Activated CD4-positive, alpha-beta T cell treated with anti-CD3 and anti-CD28 coated beads for 36 hours (primary cell): ENCODE measurements around the gene TRDN. TPM values are rescaled to one million over a fixed set of nuclear protein-coding genes. Genes with fewer than 3 reads are reported as not detected.

Experiments used
- ATAC-seq: fragments of 200-7000 bp; cut with Tn5 transposase; one replicate; pipeline ENCODE4 v1.10.0; 2021; ENCODE audit warnings: mild to moderate bottlenecking, moderate library complexity
- CTCF ChIA-PET: fragments of 350-600 bp; sonication (Branson Sonifier 250); formaldehyde crosslinking; loops from one replicate; lab custom pipeline; 2021; ENCODE audit warnings: antibody characterized with exemption; lab: Charles Lee
- POLR2A ChIA-PET: fragments of 350-600 bp; sonication (Branson Sonifier 250); formaldehyde crosslinking; loops from one replicate; lab custom pipeline; 2021; ENCODE audit warnings: antibody characterized with exemption, inconsistent platforms; lab: Charles Lee
- DNase-seq: peaks from one replicate; pipeline ENCODE4 v3.0.0-alpha.2; 2020
- H3K27ac Mint-ChIP-seq: one replicate; pipeline ENCODE4 v1.8.0; 2021; ENCODE audit warnings: mixed read lengths
- H3K27me3 Mint-ChIP-seq: one replicate; pipeline ENCODE4 v1.8.0; 2021; ENCODE audit warnings: mixed read lengths
- H3K36me3 Mint-ChIP-seq: one replicate; pipeline ENCODE4 v1.8.0; 2021; ENCODE audit warnings: low read depth, mixed read lengths
- H3K4me1 Mint-ChIP-seq: one replicate; pipeline ENCODE4 v1.8.0; 2021; ENCODE audit warnings: mixed read lengths
- H3K4me3 Mint-ChIP-seq: one replicate; pipeline ENCODE4 v1.8.0; 2021; ENCODE audit warnings: mild to moderate bottlenecking, moderate library complexity, mixed read lengths
- H3K9me3 Mint-ChIP-seq: one replicate; pipeline ENCODE4 v1.8.0; 2021; ENCODE audit warnings: low read depth, mixed read lengths
- intact Hi-C, 2 experiments: fragments of 100-400 bp; cut with DNase I in 1 of 2; cut with micrococcal nuclease in 1 of 2; formaldehyde crosslinking; loops; one replicate each; pipeline versions ENCODE4 v1.14.2 to v1.15.1; 2022 to 2024; cut with DNase I, micrococcal nuclease
- total RNA-seq, 2 experiments: library from RNA; stranded (reverse); gene quantifications; one replicate each; pipeline ENCODE4 v1.2.3, GENCODE V29; 2021

The TRDN gene
- total RNA-seq, 2 experiments from 2014 or later: not detected

- Mint-ChIP-seq H3K27ac (no peak overlapping the region), H3K36me3 (no peaks in the 10 kb centered on the region), H3K27me3 (no peaks in the 10 kb centered on the region), H3K9me3 (no peaks in the 10 kb centered on the region), H3K4me1 (no peaks in the 10 kb centered on the region), H3K4me3 (no peak overlapping the region)
- intact Hi-C loops: no loop called here
- ChIA-PET CTCF (interaction anchor here (1.1 kb wide), 1 partner anchor 10 kb away, joined by 3 read pairs; no protein-coding TSS in a partner anchor), POLR2A (no interaction called here)
- no peak for ATAC-seq
- no peak for DNase-seq
Observed at GRCh38 chr6:123427008-123427407, 209.7 kb downstream of the TRDN start.

GRCh38 chr6:123423130-123423529 lies 213.6 kb downstream of the TRDN start:
- CTCF ChIA-PET: no interaction called here
- POLR2A ChIA-PET: no interaction called here
- intact Hi-C loops: no loop called here
- Mint-ChIP-seq H3K27ac (no peak overlapping the region), H3K27me3 (no peaks in the 10 kb centered on the region), H3K36me3 (no peaks in the 10 kb centered on the region), H3K4me3 (no peak overlapping the region), H3K4me1 (no peaks in the 10 kb centered on the region), H3K9me3 (no peaks in the 10 kb centered on the region)
- DNase-seq: no peak
- ATAC-seq: no peak

GRCh38 chr6:123420512-123420911 lies 216.2 kb downstream of the TRDN start:
- Mint-ChIP-seq H3K27ac (no peak overlapping the region), H3K9me3 (no peaks in the 10 kb centered on the region), H3K36me3 (no peaks in the 10 kb centered on the region), H3K4me3 (no peak overlapping the region), H3K27me3 (no peaks in the 10 kb centered on the region), H3K4me1 (no peaks in the 10 kb centered on the region)
- no peak for ATAC-seq
- intact Hi-C loops: no loop called here
- ChIA-PET POLR2A (no interaction called here), CTCF (no interaction called here)
- DNase-seq: no peak

- DNase-seq (no peak), ATAC-seq (no peak)
- H3K4me3 Mint-ChIP-seq: no peak overlapping the region
- H3K27me3 Mint-ChIP-seq: no peaks in the 10 kb centered on the region
- no peaks in the 10 kb centered on the region for H3K4me1 Mint-ChIP-seq
- ChIA-PET CTCF (interaction anchor here (0.7 to 1.1 kb wide), 4 partner anchors 14 to 39 kb away, joined by 3 to 4 read pairs (median 4); no protein-coding TSS in a partner anchor), POLR2A (no interaction called here)
- intact Hi-C loops: no loop called here
- H3K9me3 Mint-ChIP-seq: no peaks in the 10 kb centered on the region
- H3K36me3 Mint-ChIP-seq: no peaks in the 10 kb centered on the region
- no peak overlapping the region for H3K27ac Mint-ChIP-seq
Observed at GRCh38 chr6:123418071-123418470, 218.7 kb downstream of the TRDN start.

- Mint-ChIP-seq H3K4me1 (no peaks in the 10 kb centered on the region), H3K9me3 (no peaks in the 10 kb centered on the region), H3K36me3 (no peaks in the 10 kb centered on the region), H3K27me3 (no peaks in the 10 kb centered on the region), H3K4me3 (no peak overlapping the region), H3K27ac (no peak overlapping the region)
- DNase-seq (no peak), ATAC-seq (no peak)
- CTCF ChIA-PET: interaction anchor here (0.9 to 1.1 kb wide), 2 partner anchors 9 to 15 kb away, joined by 3 to 4 read pairs; no protein-coding TSS in a partner anchor
- intact Hi-C loops: loop anchor here in 1 of 2 experiments (2.0 kb wide), 1 partner anchor 1377 kb away; no protein-coding TSS in a partner anchor
- POLR2A ChIA-PET: no interaction called here
Observed at GRCh38 chr6:123417535-123417934, 219.2 kb downstream of the TRDN start.

- no peaks in the 10 kb centered on the region for H3K27me3 Mint-ChIP-seq
- CTCF ChIA-PET: interaction anchor here (1.1 kb wide), 1 partner anchor 11 kb away, joined by 3 read pairs; no protein-coding TSS in a partner anchor
- POLR2A ChIA-PET: no interaction called here
- no peak overlapping the region for H3K27ac Mint-ChIP-seq
- H3K9me3 Mint-ChIP-seq: no peaks in the 10 kb centered on the region
- DNase-seq: peak; percentile 61
- no peak for ATAC-seq
- no peaks in the 10 kb centered on the region for H3K36me3 Mint-ChIP-seq
- H3K4me1 Mint-ChIP-seq: no peaks in the 10 kb centered on the region
- no peak overlapping the region for H3K4me3 Mint-ChIP-seq
- intact Hi-C loops: loop anchor here (1.0 to 2.0 kb wide), 2 partner anchors 299 to 1379 kb away; no protein-coding TSS in a partner anchor
Observed at GRCh38 chr6:123415844-123416468, 220.8 kb downstream of the TRDN start.

GRCh38 chr6:123404975-123405374 lies 231.8 kb downstream of the TRDN start:
- H3K9me3 Mint-ChIP-seq: no peaks in the 10 kb centered on the region
- H3K4me3 Mint-ChIP-seq: no peak overlapping the region
- no peaks in the 10 kb centered on the region for H3K4me1 Mint-ChIP-seq
- ChIA-PET POLR2A (no interaction called here), CTCF (interaction anchor here (0.6 kb wide), 1 partner anchor 102 kb away, joined by 3 read pairs; no protein-coding TSS in a partner anchor)
- no peak overlapping the region for H3K27ac Mint-ChIP-seq
- H3K36me3 Mint-ChIP-seq: no peaks in the 10 kb centered on the region
- DNase-seq: no peak
- ATAC-seq: no peak
- intact Hi-C loops: no loop called here
- no peaks in the 10 kb centered on the region for H3K27me3 Mint-ChIP-seq

- ChIA-PET POLR2A (no interaction called here), CTCF (interaction anchor here (0.9 to 1.1 kb wide), 2 partner anchors 10 to 16 kb away, joined by 3 to 4 read pairs; no protein-coding TSS in a partner anchor)
Observed at GRCh38 chr6:123402052-123402451, 234.7 kb downstream of the TRDN start.

GRCh38 chr6:123398072-123398471 lies 238.7 kb downstream of the TRDN start:
- no peaks in the 10 kb centered on the region for H3K27me3 Mint-ChIP-seq
- no peak overlapping the region for H3K27ac Mint-ChIP-seq
- H3K9me3 Mint-ChIP-seq: no peaks in the 10 kb centered on the region
- no peaks in the 10 kb centered on the region for H3K4me1 Mint-ChIP-seq
- ATAC-seq: no peak
- no peaks in the 10 kb centered on the region for H3K36me3 Mint-ChIP-seq
- intact Hi-C loops: no loop called here
- ChIA-PET CTCF (no interaction called here), POLR2A (no interaction called here)
- H3K4me3 Mint-ChIP-seq: no peak overlapping the region
- no peak for DNase-seq

More at GRCh38 chr6:123402052-123402451, 234.7 kb downstream of the TRDN start:
- Mint-ChIP-seq H3K9me3 (no peaks in the 10 kb centered on the region), H3K4me3 (no peak overlapping the region), H3K4me1 (no peaks in the 10 kb centered on the region), H3K27me3 (no peaks in the 10 kb centered on the region), H3K36me3 (no peaks in the 10 kb centered on the region), H3K27ac (no peak overlapping the region)
- intact Hi-C loops: no loop called here
- ATAC-seq (no peak), DNase-seq (no peak)

- no peaks in the 10 kb centered on the region for H3K4me1 Mint-ChIP-seq
- no peaks in the 10 kb centered on the region for H3K27me3 Mint-ChIP-seq
- POLR2A ChIA-PET: no interaction called here
- DNase-seq (no peak), ATAC-seq (no peak)
- CTCF ChIA-PET: no interaction called here
- no peak overlapping the region for H3K4me3 Mint-ChIP-seq
- intact Hi-C loops: no loop called here
- no peaks in the 10 kb centered on the region for H3K9me3 Mint-ChIP-seq
- no peak overlapping the region for H3K27ac Mint-ChIP-seq
- H3K36me3 Mint-ChIP-seq: no peaks in the 10 kb centered on the region
Observed at GRCh38 chr6:123393331-123393730, 243.4 kb downstream of the TRDN start.

GRCh38 chr6:123383718-123384117 lies 253.0 kb downstream of the TRDN start:
- CTCF ChIA-PET: no interaction called here
- intact Hi-C loops: no loop called here
- DNase-seq (no peak), ATAC-seq (no peak)
- Mint-ChIP-seq H3K4me1 (no peaks in the 10 kb centered on the region), H3K9me3 (no peaks in the 10 kb centered on the region), H3K4me3 (no peak overlapping the region), H3K27me3 (no peaks in the 10 kb centered on the region), H3K27ac (no peak overlapping the region), H3K36me3 (no peaks in the 10 kb centered on the region)
- POLR2A ChIA-PET: no interaction called here

GRCh38 chr6:123380257-123380656 lies 256.5 kb downstream of the TRDN start:
- Mint-ChIP-seq H3K9me3 (no peaks in the 10 kb centered on the region), H3K4me1 (no peaks in the 10 kb centered on the region), H3K4me3 (no peak overlapping the region), H3K36me3 (no peaks in the 10 kb centered on the region), H3K27me3 (no peaks in the 10 kb centered on the region), H3K27ac (no peak overlapping the region)
- intact Hi-C loops: no loop called here
- POLR2A ChIA-PET: no interaction called here
- CTCF ChIA-PET: interaction anchor here (1.3 kb wide), 1 partner anchor 10 kb away, joined by 3 read pairs; no protein-coding TSS in a partner anchor
- DNase-seq (no peak), ATAC-seq (no peak)
